K562 (cell line): Measurements from ENCODE around the gene AHCYL2. TPM values are rescaled to one million over a fixed set of nuclear protein-coding genes. Genes with fewer than 3 reads are reported as not detected.

Experiments
- ATAC-seq: fragments of 200-7000 bp; cut with Tn5 transposase; 3 replicates; pipeline ENCODE4 v1.9.1; 2020; ENCODE audit warnings: moderate library complexity
- BruUV-seq: library from RNA; stranded (reverse); fragments of 400-500 nt; replicated peaks from 2 replicates; lab custom pipeline; 2021; lab: Mats Ljungman, UMichigan
- CTCF ChIA-PET: fragments of 300-600 bp; formaldehyde crosslinking; extraction: SDS; loops from one replicate; lab custom pipeline; 2021; ENCODE audit warnings: low intra/inter-chr PET ratio; lab: Yijun Ruan, JAX
- POLR2A ChIA-PET: fragments of 300-600, 350-650 bp; sonication (Branson Sonifier 250); formaldehyde crosslinking; extraction: SDS; loops from one replicate; lab custom pipeline; 2021; ENCODE audit warnings: antibody characterized with exemption, inconsistent platforms; lab: Yijun Ruan, JAX
- DNase-seq, 4 experiments: peaks; one replicate each; pipeline versions ENCODE4 v3.0.0 to v3.0.0-alpha.2; 2011 to 2018; ENCODE audit warnings: low spot score in 3 of 4, mixed read lengths in 3 of 4; ENCODE audit errors: extremely low read depth in 1 of 4
- FAIRE-seq: peaks from 2 replicates; lab custom pipeline; 2011; peaks lifted over from hg19 to GRCh38; lab: Jason Lieb, UNC
- H2AFZ ChIP-seq: 2 replicates; pipeline ENCODE4 v1.6.0; 2011; ENCODE audit warnings: low read depth, low read length, control low read depth, inconsistent platforms
- H3K27ac ChIP-seq: fragments of 200-600 bp; 3 replicates; pipeline ENCODE4 v1.8.0; 2011; ENCODE audit warnings: low read depth, mild to moderate bottlenecking, control low read depth, inconsistent platforms, low read length, moderate library complexity, mixed read lengths; ENCODE audit errors: extremely low read depth
- H3K27me3 ChIP-seq, 2 experiments: fragments of 300-600 bp in 1 of 2; 2 replicates in 1 of 2; 3 replicates in 1 of 2; pipeline versions ENCODE4 v1.6.0 to v1.8.0; 2011; ENCODE audit warnings: inconsistent platforms in 2 of 2, low read length in 2 of 2, mild to moderate bottlenecking in 1 of 2, mixed read lengths in 1 of 2, moderate library complexity in 1 of 2; ENCODE audit not compliant: control insufficient read depth in 2 of 2, insufficient read depth in 2 of 2
- H3K36me3 ChIP-seq: fragments of 300-600 bp; 3 replicates; pipeline ENCODE4 v1.8.0; 2011; ENCODE audit warnings: mild to moderate bottlenecking, low read length, inconsistent platforms; ENCODE audit not compliant: control insufficient read depth, insufficient read depth
- H3K4me1 ChIP-seq, 2 experiments: fragments of 200-600 bp in 1 of 2; replicated peaks in 1 of 2; 2 replicates in 1 of 2; 3 replicates in 1 of 2; pipeline versions ENCODE4 v1.5.1 to v1.8.0; 2011; ENCODE audit warnings: inconsistent platforms in 2 of 2, low read length in 2 of 2, mild to moderate bottlenecking in 1 of 2, mixed read lengths in 1 of 2, moderate library complexity in 1 of 2; ENCODE audit not compliant: control insufficient read depth in 2 of 2, insufficient read depth in 2 of 2
- H3K4me2 ChIP-seq: 2 replicates; pipeline ENCODE4 v1.6.1; 2011; ENCODE audit warnings: low read length, control low read depth, inconsistent platforms, mixed read lengths; ENCODE audit not compliant: insufficient read depth
- H3K4me3 ChIP-seq: fragments of 200-600 bp; sonication (generic), shearing (Covaris generic); 2 replicates; pipeline ENCODE4 v1.5.1; 2016; ENCODE audit warnings: control low read depth, inconsistent platforms
- H3K79me2 ChIP-seq: fragments of 200-600 bp; 3 replicates; pipeline ENCODE4 v1.8.0; 2011; ENCODE audit warnings: low read length, inconsistent platforms; ENCODE audit not compliant: control insufficient read depth, insufficient read depth
- H3K9ac ChIP-seq, 2 experiments: 2 replicates each; pipeline versions ENCODE4 v1.6.0 to v1.6.1; 2011; ENCODE audit warnings: low read depth in 2 of 2, low read length in 2 of 2, control low read depth in 1 of 2, inconsistent platforms in 1 of 2, mild to moderate bottlenecking in 1 of 2, mixed read lengths in 1 of 2; ENCODE audit not compliant: insufficient read depth in 1 of 2
- H3K9me1 ChIP-seq: one replicate; pipeline ENCODE4 v1.6.0; 2011; ENCODE audit warnings: inconsistent platforms, mild to moderate bottlenecking, low read length, moderate library complexity; ENCODE audit not compliant: control insufficient read depth, insufficient read depth
- H3K9me3 ChIP-seq: replicated peaks from 2 replicates; pipeline ENCODE4 v1.5.1; 2011; ENCODE audit warnings: low read depth, low read length, inconsistent platforms; ENCODE audit not compliant: control insufficient read depth, insufficient read depth
- H4K20me1 ChIP-seq: replicated peaks from 2 replicates; pipeline ENCODE4 v1.6.1; 2011; ENCODE audit warnings: low read length, inconsistent platforms, mixed read lengths; ENCODE audit not compliant: control insufficient read depth, insufficient read depth
- KHSRP ChIP-seq: fragments of 450-650 bp; IDR thresholded peaks from 2 replicates; pipeline ENCODE4 v1.6.1; 2017
- MEF2A ChIP-seq: IDR thresholded peaks from 2 replicates; pipeline ENCODE4 v1.6.1; 2011; ENCODE audit warnings: low read depth, mild to moderate bottlenecking, low read length, moderate library complexity; ENCODE audit not compliant: control insufficient read depth
- NKRF ChIP-seq: fragments of 450-650 bp; IDR thresholded peaks from 2 replicates; pipeline ENCODE4 v1.6.1; 2016; ENCODE audit warnings: borderline replicate concordance
- XRCC5 ChIP-seq: fragments of 200-400 bp; formaldehyde crosslinking; IDR thresholded peaks from 2 replicates; pipeline ENCODE4 v1.6.1; 2017; ENCODE audit warnings: low read depth, mild to moderate bottlenecking, low read length
- ZNF280B ChIP-seq: fragments of 250-450 bp; sonication (Bioruptor Pico); IDR thresholded peaks from 2 replicates; pipeline ENCODE4 v1.5.1; 2021; ENCODE audit warnings: mild to moderate bottlenecking
- WGBS: fragments of 100-300 bp; shearing (Covaris generic); methylation state at CpG from one replicate; pipeline ENCODE4 v1.1.6; 2016; ENCODE audit warnings: low coverage, mixed read lengths; ENCODE audit not compliant: insufficient coverage; ENCODE audit errors: missing lambda C conversion rate; 5-methylcytosine and 5-hydroxymethylcytosine counted together
- in situ Hi-C: fragments of 300-500 bp; cut with MboI; formaldehyde crosslinking; loops from 4 replicates; pipeline ENCODE4 v1.15.0; 2018; ENCODE audit warnings: inconsistent platforms, mixed read lengths
- intact Hi-C: fragments of 100-400 bp; cut with micrococcal nuclease; formaldehyde crosslinking; loops from 2 replicates; pipeline ENCODE4 v1.14.2; 2022
- polyA plus RNA-seq, 8 experiments: library from polyadenylated mRNA; depleted of rRNA in 4 of 8; stranded (reverse) in 5 of 8; unstranded in 3 of 8; fragments of >200 nt; fragmentation: Nextera tagmentation in 2 of 8; fragmentation: Illumina TruSeq in 1 of 8; extraction: Ambion mirVana in 2 of 8; extraction: Trizol in 1 of 8; gene quantifications; 2 replicates each; pipeline versions ENCODE4 v1.2.1 to v1.2.3, GENCODE V29; 2011 to 2014; ENCODE audit warnings: inconsistent platforms in 1 of 8, missing spikeins in 1 of 8
- total RNA-seq, 7 experiments: library from RNA; depleted of rRNA in 6 of 7; stranded (reverse); fragments of >200 nt in 6 of 7; fragmentation: Illumina TruSeq in 2 of 7; extraction: Trizol in 2 of 7; gene quantifications; 2 replicates each; pipeline versions ENCODE4 v1.2.1 to v1.2.3, GENCODE V29; 2011 to 2021; ENCODE audit warnings: low replicate concordance in 1 of 7

AHCYL2 gene
- total and polyA plus RNA-seq, 9 of the 15 experiments (the other 6 are each of a cell fraction or from before 2014, with no cell fraction given), result 0.93 to 10.5 (median 5.2) TPM

GRCh38 chr7:129421717-129422250, 197.0 kb downstream of the AHCYL2 start:
- H3K9me3 ChIP-seq, result no peaks in the 10 kb centered on the region
- no peaks in the 10 kb centered on the region for H3K36me3 ChIP-seq
- ATAC-seq, result no peak
- peaks cover 7 to 21% of the 10 kb centered on the region in 2 experiments; a peak in 4 of 5 replicates for H3K4me1 ChIP-seq
- FAIRE-seq, result no peak
- in situ Hi-C loops, result no loop called here
- no peaks in the 10 kb centered on the region for H3K27me3 ChIP-seq
- no peak for DNase-seq
- BruUV-seq, result no TSS peak
- no peak overlapping the region for H3K27ac ChIP-seq
- 44% methylated on average over 2 of the region's 2 CpGs for WGBS
- no peak overlapping the region for H3K9ac ChIP-seq
- intact Hi-C loops, result loop anchor here (2.0 kb wide), 1 partner anchor 17 kb away; no protein-coding TSS in a partner anchor
- CTCF ChIA-PET, result no interaction called here
- TF ChIP-seq MEF2A (peak; percentile 89), NKRF (no peak), KHSRP (no peak), ZNF280B (CRISPR knock-in tag) (0 out of 2 replicates have a peak, but pooled peaks have one; percentile 8), XRCC5 (no peak)
- H3K9me1 ChIP-seq, result no peaks in the 10 kb centered on the region
- no peaks in the 10 kb centered on the region for H4K20me1 ChIP-seq
- POLR2A ChIA-PET, result interaction anchor here (2.2 kb wide), 1 partner anchor 12 kb away, joined by 9 read pairs; the partner anchor contains the start of gene STRIP2
- no peak overlapping the region for H2AFZ ChIP-seq
- H3K4me3 ChIP-seq, result no peak overlapping the region
- H3K4me2 ChIP-seq, result no peak overlapping the region
- H3K79me2 ChIP-seq, result no peaks in the 10 kb centered on the region
